H9 (cell line): ENCODE measurements around the gene EXO1. TPM values are rescaled to one million over a fixed set of nuclear protein-coding genes. Genes with fewer than 3 reads are reported as not detected.

ENCODE experiments used
- DNase-seq: peaks from one replicate; pipeline ENCODE4 v3.0.0-alpha.2; 2017
- H2AFZ ChIP-seq: one replicate; pipeline ENCODE4 v1.6.1; 2013; ENCODE audit warnings: mild to moderate bottlenecking, low read length, control low read depth, moderate library complexity
- H2AK5ac ChIP-seq: 2 replicates; pipeline ENCODE4 v1.6.1; 2013; ENCODE audit warnings: low read length, control low read depth, mixed read lengths; ENCODE audit not compliant: insufficient read length
- H2BK120ac ChIP-seq: one replicate; pipeline ENCODE4 v1.6.1; 2013; ENCODE audit warnings: low read depth, mild to moderate bottlenecking, low read length, control low read depth, inconsistent platforms; ENCODE audit not compliant: poor library complexity, severe bottlenecking
- H2BK12ac ChIP-seq: 2 replicates; pipeline ENCODE4 v1.6.1; 2013; ENCODE audit warnings: low read length, control low read depth, mixed read lengths, low read depth; ENCODE audit not compliant: insufficient read length
- H2BK15ac ChIP-seq: 2 replicates; pipeline ENCODE4 v1.6.1; 2013; ENCODE audit warnings: low read depth, low read length, control low read depth
- H2BK20ac ChIP-seq: one replicate; pipeline ENCODE4 v1.6.1; 2013; ENCODE audit warnings: low read depth, mild to moderate bottlenecking, low read length, control low read depth, inconsistent platforms; ENCODE audit not compliant: poor library complexity, severe bottlenecking
- H2BK5ac ChIP-seq: 2 replicates; pipeline ENCODE4 v1.6.1; 2013; ENCODE audit warnings: low read length, control low read depth, mixed read lengths; ENCODE audit not compliant: insufficient read length
- H3K14ac ChIP-seq: 2 replicates; pipeline ENCODE4 v1.6.1; 2013; ENCODE audit warnings: low read length, control low read depth; ENCODE audit not compliant: insufficient read depth
- H3K18ac ChIP-seq: 2 replicates; pipeline ENCODE4 v1.6.1; 2013; ENCODE audit warnings: low read depth, mild to moderate bottlenecking, mixed read lengths, low read length, control low read depth; ENCODE audit not compliant: insufficient read length
- H3K23ac ChIP-seq: 2 replicates; pipeline ENCODE4 v1.6.1; 2013; ENCODE audit warnings: low read length, control low read depth, mixed read lengths, low read depth; ENCODE audit not compliant: insufficient read length
- H3K23me2 ChIP-seq: 2 replicates; pipeline ENCODE4 v1.6.1; 2013; ENCODE audit warnings: low read depth, mild to moderate bottlenecking, mixed read lengths, low read length, control low read depth; ENCODE audit not compliant: insufficient read length, poor library complexity, severe bottlenecking
- H3K27ac ChIP-seq: 2 replicates; pipeline ENCODE4 v1.5.1; 2013; ENCODE audit warnings: low read length, control low read depth, mixed read lengths, low read depth; ENCODE audit not compliant: insufficient read length
- H3K27me3 ChIP-seq: 2 replicates; pipeline ENCODE4 v1.6.1; 2013; ENCODE audit warnings: low read length, control low read depth, inconsistent platforms; ENCODE audit not compliant: insufficient read depth
- H3K4ac ChIP-seq: 2 replicates; pipeline ENCODE4 v1.6.1; 2013; ENCODE audit warnings: low read depth, mild to moderate bottlenecking, control low read depth, inconsistent platforms, low read length, moderate library complexity
- H3K4me1 ChIP-seq: 2 replicates; pipeline ENCODE4 v1.6.1; 2013; ENCODE audit warnings: low read length, control low read depth, inconsistent platforms; ENCODE audit not compliant: insufficient read depth
- H3K4me2 ChIP-seq: 2 replicates; pipeline ENCODE4 v1.6.1; 2013; ENCODE audit warnings: low read length, control low read depth, mixed read lengths; ENCODE audit not compliant: insufficient read length, insufficient read depth
- H3K56ac ChIP-seq: 2 replicates; pipeline ENCODE4 v1.6.1; 2013; ENCODE audit warnings: low read depth, mild to moderate bottlenecking, mixed read lengths, low read length, control low read depth; ENCODE audit not compliant: insufficient read length
- H3K79me1 ChIP-seq: 2 replicates; pipeline ENCODE4 v1.6.1; 2013; ENCODE audit warnings: low read depth, mild to moderate bottlenecking, moderate library complexity, low read length, control low read depth, inconsistent platforms; ENCODE audit not compliant: insufficient read depth, poor library complexity, severe bottlenecking
- H3K79me2 ChIP-seq: 2 replicates; pipeline ENCODE4 v1.6.1; 2013; ENCODE audit warnings: low read length, control low read depth, inconsistent platforms; ENCODE audit not compliant: insufficient read depth
- H3K9ac ChIP-seq: 2 replicates; pipeline ENCODE4 v1.6.1; 2013; ENCODE audit warnings: low read length, control low read depth, mixed read lengths; ENCODE audit not compliant: insufficient read length; ENCODE audit errors: extremely low read depth
- H3K9me3 ChIP-seq: one replicate; pipeline ENCODE4 v1.6.1; 2013; ENCODE audit warnings: low read depth, low read length, inconsistent platforms; ENCODE audit not compliant: control insufficient read depth
- H3T11ph ChIP-seq: one replicate; pipeline ENCODE4 v1.6.1; 2013; ENCODE audit warnings: mild to moderate bottlenecking, low read length, control low read depth, inconsistent platforms
- H4K20me1 ChIP-seq: one replicate; pipeline ENCODE4 v1.6.1; 2013; ENCODE audit not compliant: control insufficient read depth, insufficient read length, insufficient read depth
- H4K5ac ChIP-seq: 2 replicates; pipeline ENCODE4 v1.6.1; 2013; ENCODE audit warnings: low read depth, mild to moderate bottlenecking, mixed read lengths, low read length, control low read depth; ENCODE audit not compliant: insufficient read length
- H4K8ac ChIP-seq: replicated peaks from 2 replicates; pipeline ENCODE4 v1.6.1; 2013; ENCODE audit warnings: low read length, control low read depth, mixed read lengths, low read depth; ENCODE audit not compliant: insufficient read length
- H4K91ac ChIP-seq: 2 replicates; pipeline ENCODE4 v1.6.1; 2013; ENCODE audit warnings: low read depth, mild to moderate bottlenecking, moderate library complexity, mixed read lengths, low read length, control low read depth; ENCODE audit not compliant: insufficient read length
- H3K27ac Mint-ChIP-seq, 3 experiments: 2 replicates in 2 of 3; 3 replicates in 1 of 3; pipeline ENCODE4 v1.8.0; 2020 to 2021; ENCODE audit warnings: mixed read lengths in 3 of 3, mild to moderate bottlenecking in 1 of 3, moderate library complexity in 1 of 3
- H3K27me3 Mint-ChIP-seq: 2 replicates; pipeline ENCODE4 v1.8.0; 2021; ENCODE audit warnings: low read depth, mild to moderate bottlenecking, moderate library complexity, mixed read lengths
- H3K36me3 Mint-ChIP-seq, 3 experiments: 2 replicates in 2 of 3; 3 replicates in 1 of 3; pipeline ENCODE4 v1.8.0; 2020 to 2021; ENCODE audit warnings: low read depth in 3 of 3, mixed read lengths in 3 of 3; ENCODE audit not compliant: insufficient read depth in 1 of 3
- H3K4me1 Mint-ChIP-seq, 2 experiments: 2 replicates each; pipeline ENCODE4 v1.8.0; 2020; ENCODE audit warnings: mixed read lengths in 2 of 2
- H3K4me3 Mint-ChIP-seq, 2 experiments: 2 replicates in 1 of 2; 3 replicates in 1 of 2; pipeline ENCODE4 v1.8.0; 2020 to 2021; ENCODE audit warnings: mild to moderate bottlenecking in 2 of 2, mixed read lengths in 2 of 2, moderate library complexity in 1 of 2
- H3K9me3 Mint-ChIP-seq, 2 experiments: 2 replicates in 1 of 2; 3 replicates in 1 of 2; pipeline ENCODE4 v1.8.0; 2020; ENCODE audit warnings: mild to moderate bottlenecking in 2 of 2, mixed read lengths in 2 of 2, moderate library complexity in 1 of 2
- WGBS: extraction: QIAGEN DNeasy Blood & Tissue Kit; methylation state at CpG from one replicate; pipeline ENCODE4 v1.1.7; 2013; ENCODE audit warnings: missing lambda C conversion rate, low lambda C conversion rate, mixed read lengths; ENCODE audit not compliant: insufficient read length; ENCODE audit errors: extremely low coverage; 5-methylcytosine and 5-hydroxymethylcytosine counted together
- total RNA-seq: library from RNA; stranded (reverse); gene quantifications from 2 replicates; pipeline ENCODE4 v1.2.1, GENCODE V29; 2021
- TF ChIP-seq, protein P1 (sequence below): fragments of 200-600 bp; sonication (generic); conservative IDR thresholded peaks from 3 replicates; pipeline ENCODE4 v1.8.0; 2021; ENCODE audit warnings: antibody characterized with exemption, mild to moderate bottlenecking

EXO1 gene
- total RNA-seq, 1 experiment from 2014 or later, result 43.2 TPM

- no peaks in the 10 kb centered on the region for H3K4me1 Mint-ChIP-seq
- TF ChIP-seq, protein P1, sequence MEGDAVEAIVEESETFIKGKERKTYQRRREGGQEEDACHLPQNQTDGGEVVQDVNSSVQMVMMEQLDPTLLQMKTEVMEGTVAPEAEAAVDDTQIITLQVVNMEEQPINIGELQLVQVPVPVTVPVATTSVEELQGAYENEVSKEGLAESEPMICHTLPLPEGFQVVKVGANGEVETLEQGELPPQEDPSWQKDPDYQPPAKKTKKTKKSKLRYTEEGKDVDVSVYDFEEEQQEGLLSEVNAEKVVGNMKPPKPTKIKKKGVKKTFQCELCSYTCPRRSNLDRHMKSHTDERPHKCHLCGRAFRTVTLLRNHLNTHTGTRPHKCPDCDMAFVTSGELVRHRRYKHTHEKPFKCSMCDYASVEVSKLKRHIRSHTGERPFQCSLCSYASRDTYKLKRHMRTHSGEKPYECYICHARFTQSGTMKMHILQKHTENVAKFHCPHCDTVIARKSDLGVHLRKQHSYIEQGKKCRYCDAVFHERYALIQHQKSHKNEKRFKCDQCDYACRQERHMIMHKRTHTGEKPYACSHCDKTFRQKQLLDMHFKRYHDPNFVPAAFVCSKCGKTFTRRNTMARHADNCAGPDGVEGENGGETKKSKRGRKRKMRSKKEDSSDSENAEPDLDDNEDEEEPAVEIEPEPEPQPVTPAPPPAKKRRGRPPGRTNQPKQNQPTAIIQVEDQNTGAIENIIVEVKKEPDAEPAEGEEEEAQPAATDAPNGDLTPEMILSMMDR, result no peak
- no peak overlapping the region for H2BK120ac ChIP-seq
- H2AFZ ChIP-seq, result no peak overlapping the region
- no peaks in the 10 kb centered on the region for H3K23me2 ChIP-seq
- H2BK20ac ChIP-seq, result no peak overlapping the region
- H3K14ac ChIP-seq, result no peak overlapping the region
- H3K9ac ChIP-seq, result no peak overlapping the region
- H3K27ac ChIP-seq, result no peak overlapping the region
- no peak overlapping the region for H2BK15ac ChIP-seq
- no peaks in the 10 kb centered on the region for H3K9me3 Mint-ChIP-seq
- no peaks in the 10 kb centered on the region for H3K36me3 Mint-ChIP-seq
- no peak overlapping the region for H3K4me2 ChIP-seq
- H4K8ac ChIP-seq, result no peak overlapping the region
- H3K18ac ChIP-seq, result no peak overlapping the region
- no peaks in the 10 kb centered on the region for H3K27me3 Mint-ChIP-seq
- H3K23ac ChIP-seq, result no peak overlapping the region
- no peaks in the 10 kb centered on the region for H3K4me1 ChIP-seq
- no peak overlapping the region for H4K91ac ChIP-seq
- H3K79me1 ChIP-seq, result no peaks in the 10 kb centered on the region
- no peak overlapping the region for H3K4me3 Mint-ChIP-seq
- H3K56ac ChIP-seq, result no peak overlapping the region
- H4K5ac ChIP-seq, result no peak overlapping the region
- no CpG with 5 or more reads among the region's 6 CpGs for WGBS
- H3T11ph ChIP-seq, result no peak overlapping the region
- no peak for DNase-seq
- H3K4ac ChIP-seq, result no peak overlapping the region
- H3K27ac Mint-ChIP-seq, result no peak overlapping the region
- H3K27me3 ChIP-seq, result no peaks in the 10 kb centered on the region
- no peaks in the 10 kb centered on the region for H3K79me2 ChIP-seq
- H2AK5ac ChIP-seq, result no peak overlapping the region
- H3K9me3 ChIP-seq, result no peaks in the 10 kb centered on the region
- no peaks in the 10 kb centered on the region for H4K20me1 ChIP-seq
- H2BK5ac ChIP-seq, result no peak overlapping the region
- H2BK12ac ChIP-seq, result no peak overlapping the region
Observed at GRCh38 chr1:241816008-241816407, 32.0 kb upstream of the EXO1 start.
